Activated naive CD4-positive, alpha-beta T cell treated with anti-CD3 and anti-CD28 coated beads, Interleukin-2, amount 50 U/mL, for 72 hours (primary cell): ENCODE results near the gene FMNL1. TPM values are rescaled to one million over a fixed set of nuclear protein-coding genes. Genes with fewer than 3 reads are reported as not detected.

Experiments
- ATAC-seq, 2 donors: fragments of 150-1000 bp; cut with Tn5 transposase; 2 replicates each; pipeline ENCODE4 v1.10.0; 2021; ENCODE audit warnings: mild to moderate bottlenecking in 2 of 2, moderate library complexity in 2 of 2
- DNase-seq, 2 donors: peaks; one replicate each; pipeline ENCODE4 v3.0.0; 2021 to 2022; ENCODE audit warnings: low spot score in 2 of 2
- H3K27ac Mint-ChIP-seq, 2 donors: one replicate each; pipeline ENCODE4 v1.8.0; 2022; ENCODE audit warnings: mild to moderate bottlenecking in 2 of 2, mixed read lengths in 2 of 2
- H3K36me3 Mint-ChIP-seq, 2 donors: one replicate each; pipeline ENCODE4 v1.8.0; 2022; ENCODE audit warnings: mixed read lengths in 2 of 2
- H3K9me3 Mint-ChIP-seq, 2 donors: one replicate each; pipeline ENCODE4 v1.8.0; 2022; ENCODE audit warnings: mixed read lengths in 2 of 2
- total RNA-seq, 2 donors: library from RNA; stranded (reverse); gene quantifications; one replicate each; pipeline ENCODE4 v1.2.3, GENCODE V29; 2022

The FMNL1 gene
- total RNA-seq, 2 donors from 2014 or later: 221 to 735 TPM

GRCh38 chr17:45261577-45262515 is 40.2 kb downstream of the FMNL1 start, which contains the start of gene SPATA32:
SPATA32 (minus strand) TSS chr17:45262094; CDS start chr17:45262016, 78 bp downstream.
- peaks cover 4 to 5% of the 10 kb centered on the region in 2 donors for H3K36me3 Mint-ChIP-seq
- DNase-seq: peak; percentile 62 to 76
- H3K9me3 Mint-ChIP-seq: no peaks in the 10 kb centered on the region

GRCh38 chr17:45262516-45263476 is 41.1 kb downstream of the FMNL1 start:
- Mint-ChIP-seq H3K27ac (peak overlapping the region; percentile 50 to 85), H3K36me3 (peaks cover 10 to 11% of the 10 kb centered on the region in 2 donors), H3K9me3 (no peaks in the 10 kb centered on the region)
- ATAC-seq (peak; percentile 3 to 10), DNase-seq (no peak)

More at GRCh38 chr17:45261577-45262515, 40.2 kb downstream of the FMNL1 start, which contains the start of gene SPATA32:
- H3K27ac Mint-ChIP-seq: peak within 1 kb of the TSS; percentile 75 to 85
- peak; percentile 61 to 72 for ATAC-seq

GRCh38 chr17:45263477-45263860 is 41.8 kb downstream of the FMNL1 start:
- ATAC-seq (no peak), DNase-seq (no peak)
- H3K9me3 Mint-ChIP-seq: no peaks in the 10 kb centered on the region
- H3K36me3 Mint-ChIP-seq: peaks cover 11 to 14% of the 10 kb centered on the region in 2 donors
- H3K27ac Mint-ChIP-seq: peak overlapping the region; percentile 50 to 85

GRCh38 chr17:45264430-45264829 is 42.7 kb downstream of the FMNL1 start:
- H3K9me3 Mint-ChIP-seq: no peaks in the 10 kb centered on the region
- no peak for ATAC-seq
- DNase-seq: no peak
- H3K36me3 Mint-ChIP-seq: peaks cover 14 to 16% of the 10 kb centered on the region in 2 donors
- H3K27ac Mint-ChIP-seq: peak overlapping the region in 1 of 2 donors; percentile 81

- Mint-ChIP-seq H3K36me3 (peaks cover 19 to 21% of the 10 kb centered on the region in 2 donors), H3K9me3 (no peaks in the 10 kb centered on the region), H3K27ac (peak overlapping the region in 1 of 2 donors; percentile 81)
- DNase-seq: no peak
- ATAC-seq: no peak
Measured at GRCh38 chr17:45264988-45265387, 43.3 kb downstream of the FMNL1 start.

GRCh38 chr17:45265821-45266220 is 44.1 kb downstream of the FMNL1 start:
- peak overlapping the region; percentile 22 to 81 for H3K27ac Mint-ChIP-seq
- ATAC-seq: no peak
- H3K36me3 Mint-ChIP-seq: peaks cover 21 to 22% of the 10 kb centered on the region in 2 donors
- no peak for DNase-seq
- H3K9me3 Mint-ChIP-seq: no peaks in the 10 kb centered on the region

GRCh38 chr17:45266372-45266926 is 44.8 kb downstream of the FMNL1 start:
- no peak for ATAC-seq
- DNase-seq: no peak
- peak overlapping the region in 1 of 2 donors; percentile 83 for H3K27ac Mint-ChIP-seq
- H3K9me3 Mint-ChIP-seq: no peaks in the 10 kb centered on the region
- peaks cover 21 to 22% of the 10 kb centered on the region in 2 donors for H3K36me3 Mint-ChIP-seq

GRCh38 chr17:45267436-45268055 is 45.9 kb downstream of the FMNL1 start:
- Mint-ChIP-seq H3K27ac (peak overlapping the region; percentile 18 to 83), H3K36me3 (peaks cover 21 to 22% of the 10 kb centered on the region in 2 donors), H3K9me3 (no peaks in the 10 kb centered on the region)
- ATAC-seq (no peak), DNase-seq (no peak)

GRCh38 chr17:45269912-45270311 is 48.2 kb downstream of the FMNL1 start:
- Mint-ChIP-seq H3K27ac (peak overlapping the region; percentile 83 to 89), H3K9me3 (no peaks in the 10 kb centered on the region), H3K36me3 (peaks cover 25 to 27% of the 10 kb centered on the region in 2 donors)
- DNase-seq (no peak), ATAC-seq (peak in 1 of 2 donors; percentile 3)

- DNase-seq: peak in 1 of 2 donors; percentile 70
- ATAC-seq: peak; percentile 47 to 79
- peak overlapping the region in 1 of 2 donors; percentile 83 for H3K27ac Mint-ChIP-seq
- H3K9me3 Mint-ChIP-seq: no peaks in the 10 kb centered on the region
- H3K36me3 Mint-ChIP-seq: peaks cover 25% of the 10 kb centered on the region in 2 donors
Measured at GRCh38 chr17:45270828-45271418, 49.2 kb downstream of the FMNL1 start.

GRCh38 chr17:45271603-45272002 is 49.9 kb downstream of the FMNL1 start:
- no peak for DNase-seq
- Mint-ChIP-seq H3K9me3 (no peaks in the 10 kb centered on the region), H3K27ac (peak overlapping the region; percentile 39 to 65), H3K36me3 (peaks cover 25% of the 10 kb centered on the region in 2 donors)
- ATAC-seq: no peak

GRCh38 chr17:45273551-45273957 is 51.9 kb downstream of the FMNL1 start:
- no peak for ATAC-seq
- no peaks in the 10 kb centered on the region for H3K9me3 Mint-ChIP-seq
- peaks cover 16 to 19% of the 10 kb centered on the region in 2 donors for H3K36me3 Mint-ChIP-seq
- peak overlapping the region; percentile 48 to 72 for H3K27ac Mint-ChIP-seq
- no peak for DNase-seq

GRCh38 chr17:45274033-45274432 is 52.3 kb downstream of the FMNL1 start:
- no peak for DNase-seq
- peaks cover 16 to 17% of the 10 kb centered on the region in 2 donors for H3K36me3 Mint-ChIP-seq
- no peak for ATAC-seq
- peak overlapping the region in 1 of 2 donors; percentile 48 for H3K27ac Mint-ChIP-seq
- no peaks in the 10 kb centered on the region for H3K9me3 Mint-ChIP-seq

GRCh38 chr17:45276031-45276430 is 54.3 kb downstream of the FMNL1 start:
- ATAC-seq (no peak), DNase-seq (no peak)
- H3K36me3 Mint-ChIP-seq: peaks cover 8% of the 10 kb centered on the region in 2 donors
- H3K27ac Mint-ChIP-seq: no peak overlapping the region
- no peaks in the 10 kb centered on the region for H3K9me3 Mint-ChIP-seq

GRCh38 chr17:45277216-45277849 is 55.6 kb downstream of the FMNL1 start:
- peak in 1 of 2 donors; percentile 89 for DNase-seq
- peak; percentile 85 to 90 for ATAC-seq
- no peaks in the 10 kb centered on the region for H3K9me3 Mint-ChIP-seq
- H3K36me3 Mint-ChIP-seq: peaks cover 8 to 10% of the 10 kb centered on the region in 2 donors
- H3K27ac Mint-ChIP-seq: peak overlapping the region in 1 of 2 donors; percentile 29
